Thyroid gland (tissue), 4 donors: ENCODE results near the gene TICRR.

ENCODE experiments used
- POLR2A ChIP-seq, 2 donors: fragments of 450-650 bp; IDR thresholded peaks; one replicate each; pipeline ENCODE4 v1.6.1; 2017; ENCODE audit warnings: antibody characterized with exemption in 2 of 2, mild to moderate bottlenecking in 2 of 2, moderate library complexity in 1 of 2
- TF ChIP-seq, protein P1 (sequence below), 6 experiments: fragments of 200-600 bp in 3 of 6; fragments of 450-650 bp in 3 of 6; sonication (generic) in 3 of 6; IDR thresholded peaks; one replicate each; pipeline ENCODE4 v1.5.1; 2016 to 2019; ENCODE audit warnings: antibody characterized with exemption in 6 of 6, mild to moderate bottlenecking in 2 of 6, inconsistent platforms in 1 of 6, moderate library complexity in 1 of 6

DNA sequence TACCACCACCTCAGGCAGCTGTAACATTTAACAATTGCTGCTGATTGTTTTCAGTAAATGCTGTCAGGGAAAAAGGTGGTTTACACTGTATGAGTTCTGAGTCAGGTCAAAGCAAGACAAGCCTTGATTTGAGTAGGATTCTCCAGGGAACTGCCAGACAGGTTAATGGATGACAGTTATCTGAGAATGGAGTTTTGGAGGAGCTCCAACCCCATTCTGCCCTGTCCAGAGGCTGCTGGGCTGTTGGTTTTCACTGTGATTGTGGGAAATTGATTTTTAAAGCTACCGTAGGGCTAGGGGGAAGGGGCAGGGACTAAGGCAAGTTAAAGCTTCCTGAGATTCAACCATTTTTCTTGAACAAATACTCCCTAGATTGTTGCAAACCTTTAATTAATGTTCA is 39.9 kb downstream of the TICRR start:
- TF ChIP-seq, protein P1, sequence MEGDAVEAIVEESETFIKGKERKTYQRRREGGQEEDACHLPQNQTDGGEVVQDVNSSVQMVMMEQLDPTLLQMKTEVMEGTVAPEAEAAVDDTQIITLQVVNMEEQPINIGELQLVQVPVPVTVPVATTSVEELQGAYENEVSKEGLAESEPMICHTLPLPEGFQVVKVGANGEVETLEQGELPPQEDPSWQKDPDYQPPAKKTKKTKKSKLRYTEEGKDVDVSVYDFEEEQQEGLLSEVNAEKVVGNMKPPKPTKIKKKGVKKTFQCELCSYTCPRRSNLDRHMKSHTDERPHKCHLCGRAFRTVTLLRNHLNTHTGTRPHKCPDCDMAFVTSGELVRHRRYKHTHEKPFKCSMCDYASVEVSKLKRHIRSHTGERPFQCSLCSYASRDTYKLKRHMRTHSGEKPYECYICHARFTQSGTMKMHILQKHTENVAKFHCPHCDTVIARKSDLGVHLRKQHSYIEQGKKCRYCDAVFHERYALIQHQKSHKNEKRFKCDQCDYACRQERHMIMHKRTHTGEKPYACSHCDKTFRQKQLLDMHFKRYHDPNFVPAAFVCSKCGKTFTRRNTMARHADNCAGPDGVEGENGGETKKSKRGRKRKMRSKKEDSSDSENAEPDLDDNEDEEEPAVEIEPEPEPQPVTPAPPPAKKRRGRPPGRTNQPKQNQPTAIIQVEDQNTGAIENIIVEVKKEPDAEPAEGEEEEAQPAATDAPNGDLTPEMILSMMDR (IDR thresholded peaks at IDR 0.05), result no peak
- no peak for TF ChIP-seq POLR2A (IDR thresholded peaks at IDR 0.05)
